Endothelial cell (in vitro differentiated cells): ENCODE measurements around the gene LONP2. TPM values are rescaled to one million over a fixed set of nuclear protein-coding genes. Genes with fewer than 3 reads are reported as not detected.

Experiments used
- DNase-seq: peaks from one replicate; pipeline ENCODE4 v3.0.0; 2021; ENCODE audit warnings: low spot score
- H3K27ac Mint-ChIP-seq: one replicate; pipeline ENCODE4 v1.8.0; 2021; ENCODE audit warnings: mixed read lengths, inconsistent platforms; ENCODE audit not compliant: unreplicated experiment
- H3K27me3 Mint-ChIP-seq: one replicate; pipeline ENCODE4 v1.8.0; 2021; ENCODE audit warnings: mild to moderate bottlenecking, moderate library complexity, mixed read lengths, inconsistent platforms; ENCODE audit not compliant: unreplicated experiment
- H3K36me3 Mint-ChIP-seq: one replicate; pipeline ENCODE4 v1.8.0; 2021; ENCODE audit warnings: mild to moderate bottlenecking, low read depth, mixed read lengths, inconsistent platforms; ENCODE audit not compliant: unreplicated experiment
- H3K4me1 Mint-ChIP-seq: one replicate; pipeline ENCODE4 v1.8.0; 2021; ENCODE audit warnings: mild to moderate bottlenecking, mixed read lengths, inconsistent platforms; ENCODE audit not compliant: unreplicated experiment
- H3K4me3 Mint-ChIP-seq: one replicate; pipeline ENCODE4 v1.8.0; 2021; ENCODE audit warnings: mild to moderate bottlenecking, mixed read lengths, inconsistent platforms; ENCODE audit not compliant: unreplicated experiment
- H3K9me3 Mint-ChIP-seq: one replicate; pipeline ENCODE4 v1.8.0; 2021; ENCODE audit warnings: mixed read lengths, inconsistent platforms; ENCODE audit not compliant: unreplicated experiment
- CTCF ChIP-seq: fragments of 200-600 bp; sonication (generic); IDR thresholded peaks from one replicate; pipeline ENCODE4 v1.5.0; 2021; ENCODE audit warnings: antibody characterized with exemption; ENCODE audit not compliant: unreplicated experiment
- total RNA-seq: library from RNA; stranded (reverse); fragmentation: NEBNext Ultra II Directional; extraction: Animal tissue kit (Norgen Biotek cat#: 25700); gene quantifications from one replicate; pipeline ENCODE4 v1.2.1, GENCODE V29; 2021; ENCODE audit not compliant: unreplicated experiment

LONP2 gene
- total RNA-seq, 1 donor from 2014 or later, result 42.6 TPM

- TF ChIP-seq CTCF, result no peak
- Mint-ChIP-seq H3K36me3 (peaks cover 6% of the 10 kb centered on the region), H3K9me3 (no peaks in the 10 kb centered on the region), H3K27me3 (peaks cover 2% of the 10 kb centered on the region), H3K4me3 (no peak within 1 kb of the TSS), H3K27ac (no peak within 1 kb of the TSS), H3K4me1 (peaks cover 19% of the 10 kb centered on the region)
- DNase-seq, result no peak
Observed at GRCh38 chr16:48247311-48247710, 3.2 kb downstream of the LONP2 start, which contains the start of gene ABCC11. Gene ABCC11 (minus strand): TSS chr16:48247539. CDS start chr16:48231921, 15,618 bp downstream.

- no peak overlapping the region for H3K4me3 Mint-ChIP-seq
- TF ChIP-seq CTCF, result no peak
- H3K27me3 Mint-ChIP-seq, result peaks cover 1% of the 10 kb centered on the region
- no peak for DNase-seq
- H3K4me1 Mint-ChIP-seq, result peaks cover 15% of the 10 kb centered on the region
- no peak overlapping the region for H3K27ac Mint-ChIP-seq
- H3K36me3 Mint-ChIP-seq, result peaks cover 9% of the 10 kb centered on the region
- no peaks in the 10 kb centered on the region for H3K9me3 Mint-ChIP-seq
Observed at GRCh38 chr16:48250520-48251278, 6.6 kb downstream of the LONP2 start.

GRCh38 chr16:48252013-48252412 is 7.9 kb downstream of the LONP2 start:
- no peak for TF ChIP-seq CTCF
- Mint-ChIP-seq H3K27me3 (peaks cover 1% of the 10 kb centered on the region), H3K9me3 (no peaks in the 10 kb centered on the region), H3K4me3 (no peak overlapping the region), H3K36me3 (peaks cover 9% of the 10 kb centered on the region), H3K4me1 (peaks cover 10% of the 10 kb centered on the region), H3K27ac (no peak overlapping the region)
- DNase-seq, result no peak

GRCh38 chr16:48256579-48257177 is 12.6 kb downstream of the LONP2 start:
- H3K27ac Mint-ChIP-seq, result no peak overlapping the region
- H3K27me3 Mint-ChIP-seq, result no peaks in the 10 kb centered on the region
- no peaks in the 10 kb centered on the region for H3K9me3 Mint-ChIP-seq

More at GRCh38 chr16:48256579-48257177, 12.6 kb downstream of the LONP2 start:
- Mint-ChIP-seq H3K4me3 (no peak overlapping the region), H3K36me3 (peaks cover 20% of the 10 kb centered on the region), H3K4me1 (peaks cover 6% of the 10 kb centered on the region)
- TF ChIP-seq CTCF, result no peak
- DNase-seq, result no peak
